Psoas muscle (tissue), 8 donors: ENCODE results near the gene MDFIC. TPM values are rescaled to one million over a fixed set of nuclear protein-coding genes. Genes with fewer than 3 reads are reported as not detected.

Experiments used
- ATAC-seq, 4 donors: fragments of 200-7000 bp; cut with Tn5 transposase; one replicate each; pipeline ENCODE4 v1.9.1; 2020; ENCODE audit warnings: moderate library complexity in 3 of 4, mild to moderate bottlenecking in 2 of 4
- DNase-seq, 2 donors: peaks; one replicate each; pipeline ENCODE4 v3.0.0-alpha.2; 2020
- H3K27ac ChIP-seq: fragments of 200-600 bp; one replicate; pipeline ENCODE4 v1.8.0; 2022
- H3K27me3 ChIP-seq, 3 donors: fragments of 200-600 bp in 1 of 3; one replicate each; pipeline versions ENCODE4 v1.6.1 to v1.8.0; 2013 to 2022; ENCODE audit warnings: low read length in 2 of 3, mild to moderate bottlenecking in 2 of 3, moderate library complexity in 1 of 3; ENCODE audit not compliant: insufficient read depth in 3 of 3
- H3K36me3 ChIP-seq, 2 donors: fragments of 200-600 bp in 1 of 2; one replicate each; pipeline versions ENCODE4 v1.6.1 to v1.8.0; 2013 to 2022; ENCODE audit warnings: low read depth in 1 of 2, mild to moderate bottlenecking in 1 of 2, moderate library complexity in 1 of 2; ENCODE audit not compliant: insufficient read depth in 1 of 2
- H3K4me1 ChIP-seq: fragments of 200-600 bp; one replicate; pipeline ENCODE4 v1.8.0; 2022
- H3K4me3 ChIP-seq: fragments of 200-600 bp; one replicate; pipeline ENCODE4 v1.8.0; 2022; ENCODE audit warnings: mild to moderate bottlenecking
- H3K9me3 ChIP-seq: fragments of 200-600 bp; one replicate; pipeline ENCODE4 v1.8.0; 2022
- CTCF ChIP-seq: fragments of 200-600 bp; IDR thresholded peaks from one replicate; pipeline ENCODE4 v1.8.0; 2022; ENCODE audit warnings: antibody characterized with exemption
- WGBS, 3 donors: extraction: QIAGEN DNeasy Blood & Tissue Kit; methylation state at CpG; one replicate each; pipeline versions ENCODE4 v1.1.6 to v1.1.7; 2013; 5-methylcytosine and 5-hydroxymethylcytosine counted together
- intact Hi-C, 2 donors: fragments of 100-400 bp; cut with DNase I; formaldehyde crosslinking; loops; one replicate each; pipeline versions ENCODE4 v1.11.0 to v1.14.2; 2022
- polyA plus RNA-seq, 3 donors: library from polyadenylated mRNA; stranded (reverse); fragments of 200-250 nt; gene quantifications; one replicate each; pipeline ENCODE4 v1.2.3, GENCODE V29; 2013
- total RNA-seq, 4 donors: library from RNA; stranded (reverse); fragmentation: NEBNext Ultra II Directional in 2 of 4; extraction: Animal tissue kit (Norgen Biotek cat#: 25700) in 2 of 4; gene quantifications; one replicate each; pipeline versions ENCODE4 v1.2.1 to v1.2.4, GENCODE V29; 2021 to 2023
- donor health status: healthy with polysubstance abuse.
- donor health status: DM: no; HTN: no; CAD: no; lungs with moderate emphysema.
- donor health status: Bipolar disorder and iron deficiency.
- donor health status: healthy.
- donor health status: DM: yes; HTN: yes; CAD: no.
- donor health status: DM: no; HTN: no; CAD: no.
- donor health status: DM: no; HTN: no; CAD: no.
- donor health status: DM: yes; HTN: yes; CAD: no.

The MDFIC gene
- total and polyA plus RNA-seq, 7 donors = 2.7 to 14.6 (median 7.1) TPM

- no peak overlapping the region for H3K4me3 ChIP-seq
- no peaks in the 10 kb centered on the region for H3K9me3 ChIP-seq
- WGBS, 3 donors = 93 to 98% (median 94%) methylated on average over 5 of the region's 5 CpGs
- TF ChIP-seq CTCF = no peak
- DNase-seq = no peak
- no peak for ATAC-seq
- H3K4me1 ChIP-seq = peaks cover 14% of the 10 kb centered on the region
- H3K27ac ChIP-seq = no peak overlapping the region
- intact Hi-C loops = loop anchor here in 1 of 2 donors (5.0 kb wide), 1 partner anchor 36 kb away; no protein-coding TSS in a partner anchor
- H3K27me3 ChIP-seq = no peaks in the 10 kb centered on the region
- peaks cover 0 to 1% of the 10 kb centered on the region in 2 donors for H3K36me3 ChIP-seq
Observed at GRCh38 chr7:114941692-114942091, 19.8 kb downstream of the MDFIC start.

- Histone ChIP-seq H3K4me3 (no peak overlapping the region), H3K36me3 (peaks cover 0 to 3% of the 10 kb centered on the region in 2 donors), H3K9me3 (no peaks in the 10 kb centered on the region), H3K4me1 (peaks cover 14% of the 10 kb centered on the region), H3K27ac (no peak overlapping the region), H3K27me3 (no peaks in the 10 kb centered on the region)
- intact Hi-C loops = loop anchor here in 1 of 2 donors (5.0 kb wide), 1 partner anchor 35 kb away; no protein-coding TSS in a partner anchor
- 84 to 95% (median 91%) methylated on average over 9 of the region's 9 CpGs for WGBS, 3 donors
- no peak for TF ChIP-seq CTCF
- ATAC-seq = no peak
- no peak for DNase-seq
Observed at GRCh38 chr7:114942446-114943175, 20.7 kb downstream of the MDFIC start.

GRCh38 chr7:114943530-114943929 lies 21.6 kb downstream of the MDFIC start:
- 79 to 87% (median 81%) methylated on average over 1 of the region's 1 CpG for WGBS, 3 donors
- DNase-seq = no peak
- no peak overlapping the region for H3K27ac ChIP-seq
- ATAC-seq = no peak
- intact Hi-C loops = loop anchor here in 1 of 2 donors (5.0 kb wide), 1 partner anchor 34 kb away; no protein-coding TSS in a partner anchor
- H3K9me3 ChIP-seq = no peaks in the 10 kb centered on the region
- H3K36me3 ChIP-seq = peaks cover 0 to 3% of the 10 kb centered on the region in 2 donors
- H3K27me3 ChIP-seq = no peaks in the 10 kb centered on the region
- TF ChIP-seq CTCF = no peak
- H3K4me1 ChIP-seq = peaks cover 14% of the 10 kb centered on the region
- no peak overlapping the region for H3K4me3 ChIP-seq

- Histone ChIP-seq H3K27me3 (no peaks in the 10 kb centered on the region), H3K4me1 (peaks cover 14% of the 10 kb centered on the region), H3K27ac (peak overlapping the region; percentile 72), H3K36me3 (peaks cover 0 to 3% of the 10 kb centered on the region in 2 donors), H3K4me3 (peak overlapping the region; percentile 61), H3K9me3 (no peaks in the 10 kb centered on the region)
- TF ChIP-seq CTCF = no peak
- intact Hi-C loops = loop anchor here in 1 of 2 donors (5.0 kb wide), 1 partner anchor 33 kb away; no protein-coding TSS in a partner anchor
- no peak for DNase-seq
- WGBS, 3 donors = 63 to 68% (median 63%) methylated on average over 3 of the region's 3 CpGs
- peak in 1 of 4 donors; percentile 44 for ATAC-seq
Observed at GRCh38 chr7:114943953-114944744, 22.3 kb downstream of the MDFIC start.
